GM19395 (cell line): Measurements from ENCODE around the gene SLC45A3.

Source experiments
- ATAC-seq: cut with Tn5 transposase; IDR thresholded peaks from one replicate; pipeline ENCODE4 v1.9.1; 2021; ENCODE audit warnings: mild to moderate bottlenecking, moderate library complexity; ENCODE audit not compliant: unreplicated experiment

SLC45A3 gene

GRCh38 chr1:205610901-205611466 lies 69.3 kb downstream of the SLC45A3 start:
- no peak for ATAC-seq

DNA sequence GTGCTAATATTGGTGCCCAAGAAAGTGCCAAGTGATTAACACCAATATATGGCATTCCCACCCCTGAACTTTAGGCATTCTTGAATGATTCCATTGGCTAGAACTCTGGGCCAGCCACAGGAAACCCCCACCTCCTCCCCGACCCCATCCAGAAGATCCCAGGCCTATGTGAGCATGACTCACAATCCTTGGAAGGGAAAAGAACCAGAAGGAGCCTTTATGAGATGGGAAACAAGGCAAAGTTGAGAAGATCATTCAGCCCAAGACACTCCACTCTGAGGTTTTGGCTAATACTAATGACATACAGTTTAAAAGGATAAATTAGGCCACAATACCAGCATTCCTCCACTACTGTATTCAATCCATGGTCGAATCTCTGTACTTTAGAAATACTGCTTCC lies 70.3 kb downstream of the SLC45A3 start:
- no peak for ATAC-seq
